Fibroblast of skin of left quadriceps (primary cell): ENCODE measurements around the gene TLK1.

ENCODE experiments used
- DNase-seq, 2 experiments: peaks; one replicate each; pipeline ENCODE4 v3.0.0-alpha.2; 2013; ENCODE audit warnings: low read depth in 2 of 2

Gene TLK1

GRCh38 chr2:171004363-171004762 lies 156.3 kb downstream of the TLK1 start:
- no peak for DNase-seq

GRCh38 chr2:170999654-171000053 lies 161.0 kb downstream of the TLK1 start:
- no peak for DNase-seq

- DNase-seq, result no peak
These were observed 162.6 kb downstream of the TLK1 start for GRCh38 chr2:170997893-170998597.

- DNase-seq, result no peak
These were observed 164.4 kb downstream of the TLK1 start for GRCh38 chr2:170996316-170996715.

- DNase-seq, result no peak
These were observed 169.1 kb downstream of the TLK1 start for GRCh38 chr2:170991398-170992182.

- DNase-seq, result no peak
These were observed 174.0 kb downstream of the TLK1 start for GRCh38 chr2:170986566-170987258.

GRCh38 chr2:170985407-170985806 lies 175.3 kb downstream of the TLK1 start:
- no peak for DNase-seq

- DNase-seq, result no peak
These were observed 176.6 kb downstream of the TLK1 start for GRCh38 chr2:170984079-170984478.

GRCh38 chr2:170975943-170976270 lies 184.8 kb downstream of the TLK1 start:
- DNase-seq, result no peak

- DNase-seq, result no peak
These were observed 185.4 kb downstream of the TLK1 start for GRCh38 chr2:170975127-170975942.

- no peak for DNase-seq
These were observed 186.2 kb downstream of the TLK1 start for GRCh38 chr2:170974304-170974993.

- DNase-seq, result peak; percentile 44 to 49
These were observed 187.0 kb downstream of the TLK1 start for GRCh38 chr2:170973492-170974303.

GRCh38 chr2:170973225-170973491 lies 187.5 kb downstream of the TLK1 start:
- DNase-seq, result no peak

- DNase-seq, result no peak
These were observed 188.1 kb downstream of the TLK1 start for GRCh38 chr2:170972296-170973224.

- DNase-seq, result no peak
These were observed 189.6 kb downstream of the TLK1 start for GRCh38 chr2:170971071-170971470.

- DNase-seq, result no peak
These were observed 190.7 kb downstream of the TLK1 start for GRCh38 chr2:170969872-170970496.

GRCh38 chr2:170969030-170969429 lies 191.7 kb downstream of the TLK1 start:
- no peak for DNase-seq

- no peak for DNase-seq
These were observed 192.3 kb downstream of the TLK1 start for GRCh38 chr2:170968205-170969003.
